Loucy (cell line): ENCODE data around the gene MRPL24.

ENCODE experiments used
- CTCF ChIP-seq: fragments of 200-600 bp; sonication (generic); conservative IDR thresholded peaks from 2 replicates; pipeline ENCODE4 v1.5.1; 2014; ENCODE audit warnings: mild to moderate bottlenecking, antibody characterized with exemption, low read length
- EZH2phosphoT487 ChIP-seq: fragments of 200-600 bp; IDR thresholded peaks from 2 replicates; pipeline ENCODE4 v1.6.1; 2018; ENCODE audit warnings: antibody characterized with exemption, mild to moderate bottlenecking, moderate library complexity, borderline replicate concordance

DNA sequence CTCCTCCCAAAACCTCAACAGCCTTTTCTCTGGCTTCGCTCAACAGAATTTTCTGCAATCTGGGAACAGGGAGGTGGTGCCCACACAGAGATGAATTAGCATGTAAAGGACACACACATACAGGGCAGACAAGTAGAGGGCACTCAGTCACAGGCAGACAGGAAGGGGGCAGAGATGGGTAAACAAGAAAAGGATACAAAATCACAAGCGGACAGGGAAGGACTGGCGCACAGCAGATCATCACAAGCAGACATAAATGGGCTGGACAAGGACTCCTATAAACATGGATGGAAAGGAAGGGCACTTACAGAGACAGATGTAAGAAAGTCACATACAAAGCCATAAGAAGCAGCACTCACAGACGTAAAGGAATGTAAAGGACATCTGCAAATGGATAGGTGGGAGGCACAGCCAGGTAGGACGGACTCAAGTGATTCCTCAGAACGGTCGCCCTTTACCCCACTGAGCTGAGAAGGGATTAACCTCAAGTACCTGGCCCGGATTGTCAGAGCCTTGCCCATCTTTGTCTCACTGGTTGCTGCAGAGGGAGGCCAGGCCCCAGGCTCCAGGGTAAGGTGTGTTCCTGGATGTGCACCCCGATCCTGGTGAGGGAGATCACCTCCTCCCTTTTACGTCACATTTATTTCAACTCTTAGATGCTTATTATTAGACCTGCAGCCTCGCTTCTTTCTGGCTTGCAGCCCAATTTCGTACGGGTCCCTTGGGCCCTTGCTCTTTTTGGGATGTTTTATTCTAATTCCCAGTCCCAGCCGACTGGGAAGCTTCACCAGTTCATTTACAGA is 25.6 kb upstream of the MRPL24 start:
- no peak for TF ChIP-seq CTCF
- TF ChIP-seq EZH2phosphoT487, result no peak
